K562 (cell line): ENCODE data around the gene FRMD5. TPM values are rescaled to one million over a fixed set of nuclear protein-coding genes. Genes with fewer than 3 reads are reported as not detected.
A peak's percentile ranks its signal among the peaks of the same experiment; 100 is the strongest.

ENCODE experiments used
- ARID3A ChIP-seq: IDR thresholded peaks from 2 replicates; pipeline ENCODE4 v1.6.1; 2012; ENCODE audit warnings: low read depth, low read length, improper control_type of control experiment, borderline replicate concordance
- COPS2 ChIP-seq: fragments of 450-650 bp; conservative IDR thresholded peaks from 2 replicates; pipeline ENCODE4 v1.6.1; 2016; ENCODE audit warnings: mild to moderate bottlenecking, moderate library complexity
- CREB3L1 ChIP-seq: fragments of 450-650 bp; IDR thresholded peaks from 2 replicates; pipeline ENCODE4 v1.6.1; 2014; ENCODE audit warnings: low read depth, mild to moderate bottlenecking, moderate library complexity, borderline replicate concordance
- ELF4 ChIP-seq: fragments of 450-650 bp; formaldehyde crosslinking; IDR thresholded peaks from 2 replicates; pipeline ENCODE4 v1.4.0; 2022; ENCODE audit warnings: missing genetic modification characterization
- ETV6 ChIP-seq, 3 experiments: fragments of 150-350 bp in 1 of 3; sonication (generic) in 1 of 3; formaldehyde crosslinking in 1 of 3; IDR thresholded peaks; 2 replicates each; pipeline versions ENCODE4 v1.6.1 to v1.8.0; 2014 to 2022; ENCODE audit warnings: borderline replicate concordance in 2 of 3, low read depth in 2 of 3, antibody characterized with exemption in 1 of 3, low read length in 1 of 3, mild to moderate bottlenecking in 1 of 3, missing genetic modification reagents in 1 of 3
- EZH2 ChIP-seq: IDR thresholded peaks from 2 replicates; pipeline ENCODE4 v1.6.1; 2012; ENCODE audit warnings: low read depth, mild to moderate bottlenecking, inconsistent platforms, low read length, borderline replicate concordance
- PCBP1 ChIP-seq: fragments of 200-400 bp; formaldehyde crosslinking; IDR thresholded peaks from 2 replicates; pipeline ENCODE4 v1.6.1; 2018; ENCODE audit warnings: mild to moderate bottlenecking, low read depth, low read length; ENCODE audit not compliant: poor library complexity, severe bottlenecking
- PPARD ChIP-seq: fragments of 250-450 bp; sonication (Bioruptor Pico); IDR thresholded peaks from 2 replicates; pipeline ENCODE4 v1.8.0; 2022; ENCODE audit warnings: inconsistent platforms, mild to moderate bottlenecking, moderate library complexity
- RBM39 ChIP-seq: fragments of 200-400 bp; formaldehyde crosslinking; optimal IDR thresholded peaks from 2 replicates; pipeline ENCODE3; 2018; ENCODE audit warnings: low read depth, low read length
- RFX7 ChIP-seq: fragments of 250-450 bp; sonication (Bioruptor Pico); IDR thresholded peaks from 2 replicates; pipeline ENCODE4 v1.5.1; 2021; ENCODE audit warnings: mild to moderate bottlenecking
- RREB1 ChIP-seq: fragments of 250-450 bp; sonication (Bioruptor Pico); IDR thresholded peaks from 2 replicates; pipeline ENCODE4 v1.4.0; 2020
- SMARCA4 ChIP-seq: fragments of 450-650 bp; IDR thresholded peaks from 2 replicates; pipeline ENCODE4 v1.6.1; 2016
- ZBTB49 ChIP-seq: sonication (generic); formaldehyde crosslinking; IDR thresholded peaks from 2 replicates; pipeline ENCODE4 v1.8.0; 2022; ENCODE audit warnings: missing genetic modification reagents, mild to moderate bottlenecking, borderline replicate concordance
- polyA plus RNA-seq, 8 experiments: library from polyadenylated mRNA; depleted of rRNA in 4 of 8; stranded (reverse) in 5 of 8; unstranded in 3 of 8; fragments of >200 nt; fragmentation: Nextera tagmentation in 2 of 8; fragmentation: Illumina TruSeq in 1 of 8; extraction: Ambion mirVana in 2 of 8; extraction: Trizol in 1 of 8; gene quantifications; 2 replicates each; pipeline versions ENCODE4 v1.2.1 to v1.2.3, GENCODE V29; 2011 to 2014; ENCODE audit warnings: inconsistent platforms in 1 of 8, missing spikeins in 1 of 8
- total RNA-seq, 7 experiments: library from RNA; depleted of rRNA in 6 of 7; stranded (reverse); fragments of >200 nt in 6 of 7; fragmentation: Illumina TruSeq in 2 of 7; extraction: Trizol in 2 of 7; gene quantifications; 2 replicates each; pipeline versions ENCODE4 v1.2.1 to v1.2.3, GENCODE V29; 2011 to 2021; ENCODE audit warnings: low replicate concordance in 1 of 7

The FRMD5 gene
- total and polyA plus RNA-seq, 9 of the 15 experiments (the other 6 are each of a cell fraction or from before 2014, with no cell fraction given): 0.13 to 0.38 TPM; not detected in 7

GRCh38 chr15:43824302-43825246 lies 370.5 kb downstream of the FRMD5 start, which contains the start of gene MFAP1 (continued):
- TF ChIP-seq RREB1 (CRISPR knock-in tag) (no peak), ARID3A (no peak), RFX7 (CRISPR knock-in tag) (no peak), PPARD (CRISPR knock-in tag) (no peak), EZH2 (no peak), ELF4 (0 out of 2 replicates have a peak, but pooled peaks have one; percentile 24), RBM39 (no peak), ZBTB49 (CRISPR knock-in tag) (no peak), CREB3L1 (peak; percentile 89), ETV6 (IDR thresholded peaks at IDR 0.05; ENCODE audit: borderline replicate concordance in 1 of 2, low read depth in 2 of 2, low read length in 1 of 2) (no peak), ETV6 (CRISPR knock-in tag; IDR thresholded peaks at IDR 0.05; ENCODE audit: borderline replicate concordance) (no peak), PCBP1 (no peak), SMARCA4 (peak; percentile 64; the same call in 1 of the 2 replicates), COPS2 (no peak)
